ENCODE results near the gene KIAA1217. TPM values are rescaled to one million over a fixed set of nuclear protein-coding genes. Genes with fewer than 3 reads are reported as not detected.

The KIAA1217 gene
- total RNA-seq, 1 experiment from 2014 or later, result 18.6 TPM

GRCh38 chr10:24570658-24571426, 361.9 kb downstream of the KIAA1217 start:
- Histone ChIP-seq H3K18ac (ENCODE audit: insufficient read length, low read depth, low read length) (no peak overlapping the region), H4K5ac (ENCODE audit: insufficient read length, low read depth, low read length) (no peak overlapping the region), H3K14ac (ENCODE audit: insufficient read depth, low read length) (no peak overlapping the region), H2BK20ac (ENCODE audit: low read depth, low read length, poor library complexity, severe bottlenecking) (no peak overlapping the region), H3K4ac (ENCODE audit: low read depth, low read length) (no peak overlapping the region), H4K91ac (ENCODE audit: insufficient read length, low read depth, low read length) (no peak overlapping the region), H2BK120ac (ENCODE audit: low read depth, low read length, poor library complexity, severe bottlenecking) (no peak overlapping the region), H4K8ac (replicated peaks; ENCODE audit: insufficient read length, low read depth, low read length) (no peak overlapping the region), H3K9me3 (ENCODE audit: control insufficient read depth, low read depth, low read length) (no peaks in the 10 kb centered on the region), H3K23ac (ENCODE audit: insufficient read length, low read depth, low read length) (no peak overlapping the region), H3K4me2 (ENCODE audit: insufficient read depth, insufficient read length, low read length) (no peak overlapping the region), H2BK12ac (ENCODE audit: insufficient read length, low read depth, low read length) (no peak overlapping the region), H4K20me1 (ENCODE audit: control insufficient read depth, insufficient read depth, insufficient read length) (no peaks in the 10 kb centered on the region), H3K27me3 (ENCODE audit: insufficient read depth, low read length) (no peaks in the 10 kb centered on the region), H2AFZ (ENCODE audit: low read length) (no peak overlapping the region), H3K9ac (ENCODE audit: extremely low read depth, insufficient read length, low read length) (no peak overlapping the region), H3K23me2 (ENCODE audit: insufficient read length, low read depth, low read length, poor library complexity, severe bottlenecking) (no peaks in the 10 kb centered on the region), H3T11ph (ENCODE audit: low read length) (no peak overlapping the region), H3K27ac (ENCODE audit: insufficient read length, low read depth, low read length) (no peak overlapping the region), H3K4me1 (ENCODE audit: insufficient read depth, low read length) (no peaks in the 10 kb centered on the region), H2BK5ac (ENCODE audit: insufficient read length, low read length) (no peak overlapping the region), H2BK15ac (ENCODE audit: low read depth, low read length) (no peak overlapping the region), H2AK5ac (ENCODE audit: insufficient read length, low read length) (no peak overlapping the region), H3K79me1 (ENCODE audit: insufficient read depth, low read depth, low read length, poor library complexity, severe bottlenecking) (no peaks in the 10 kb centered on the region), H3K79me2 (ENCODE audit: insufficient read depth, low read length) (no peaks in the 10 kb centered on the region), H3K56ac (ENCODE audit: insufficient read length, low read depth, low read length) (no peak overlapping the region)
- DNase-seq, result no peak
- Mint-ChIP-seq H3K4me1 (peaks cover 10 to 20% of the 10 kb centered on the region in 2 experiments; a peak in 3 of 4 replicates), H3K4me3 (no peak overlapping the region), H3K27me3 (ENCODE audit: low read depth) (peaks cover 5% of the 10 kb centered on the region), H3K36me3 (ENCODE audit: insufficient read depth in 1 of 3, low read depth in 3 of 3) (peaks cover 0 to 5% (median 0%) of the 10 kb centered on the region in 3 experiments; a peak in 2 of 7 replicates), H3K9me3 (peaks cover 0 to 3% of the 10 kb centered on the region in 2 experiments; a peak in 1 of 5 replicates), H3K27ac (no peak overlapping the region)
- no CpG with 5 or more reads among the region's 9 CpGs for WGBS (ENCODE audit: extremely low coverage, insufficient read length, low lambda C conversion rate)
- TF ChIP-seq CTCF (conservative IDR thresholded peaks at IDR 0.05), result no peak

Data from H9 (cell line).